GM21576 (cell line): ENCODE measurements around the gene ARL6IP5.

Source experiments
- ATAC-seq: cut with Tn5 transposase; IDR thresholded peaks from one replicate; pipeline ENCODE4 v1.9.1; 2021; ENCODE audit warnings: mild to moderate bottlenecking, moderate library complexity; ENCODE audit not compliant: unreplicated experiment

ARL6IP5 gene, protein sequence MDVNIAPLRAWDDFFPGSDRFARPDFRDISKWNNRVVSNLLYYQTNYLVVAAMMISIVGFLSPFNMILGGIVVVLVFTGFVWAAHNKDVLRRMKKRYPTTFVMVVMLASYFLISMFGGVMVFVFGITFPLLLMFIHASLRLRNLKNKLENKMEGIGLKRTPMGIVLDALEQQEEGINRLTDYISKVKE

DNA sequence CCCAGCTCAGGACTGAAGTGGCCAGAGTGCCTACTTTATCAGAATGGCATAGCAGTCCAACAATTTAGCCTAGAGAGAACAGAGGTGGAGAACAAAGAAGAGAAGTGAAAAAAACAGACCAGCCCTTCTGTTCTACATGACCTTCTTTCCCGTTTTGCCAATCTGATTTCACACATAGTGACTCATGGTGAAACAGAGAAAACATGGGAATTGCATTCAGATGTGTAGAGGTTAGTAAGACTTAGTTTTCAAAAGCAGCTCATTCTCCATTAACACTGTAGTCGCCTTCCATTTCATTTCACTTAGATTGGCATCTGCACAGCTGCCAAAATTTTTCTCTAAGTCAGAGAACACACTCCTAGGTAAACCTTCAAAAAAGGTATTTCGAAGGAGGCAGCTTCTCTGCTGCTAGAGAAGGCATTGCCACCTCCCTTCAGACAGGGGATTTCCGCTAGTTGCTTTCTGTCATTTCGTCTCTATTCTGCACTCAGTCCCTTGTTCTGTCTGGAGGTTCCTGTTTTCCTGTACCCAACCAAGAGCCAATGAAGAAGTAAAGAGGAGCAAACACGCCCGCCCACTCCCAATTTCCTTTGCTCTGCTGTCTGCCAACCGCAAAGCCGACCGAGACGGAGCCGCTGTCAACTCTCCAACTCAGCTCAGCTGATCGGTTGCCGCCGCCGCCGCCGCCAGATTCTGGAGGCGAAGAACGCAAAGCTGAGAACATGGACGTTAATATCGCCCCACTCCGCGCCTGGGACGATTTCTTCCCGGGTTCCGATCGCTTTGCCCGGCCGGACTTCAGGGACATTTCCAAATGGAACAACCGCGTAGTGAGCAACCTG is at the start of gene ARL6IP5:
TSS of gene ARL6IP5 (plus strand) at position 612 of the 842 bp plus-strand sequence. CDS start at position 723, 111 bp downstream.
- peak; percentile 46 for ATAC-seq

DNA sequence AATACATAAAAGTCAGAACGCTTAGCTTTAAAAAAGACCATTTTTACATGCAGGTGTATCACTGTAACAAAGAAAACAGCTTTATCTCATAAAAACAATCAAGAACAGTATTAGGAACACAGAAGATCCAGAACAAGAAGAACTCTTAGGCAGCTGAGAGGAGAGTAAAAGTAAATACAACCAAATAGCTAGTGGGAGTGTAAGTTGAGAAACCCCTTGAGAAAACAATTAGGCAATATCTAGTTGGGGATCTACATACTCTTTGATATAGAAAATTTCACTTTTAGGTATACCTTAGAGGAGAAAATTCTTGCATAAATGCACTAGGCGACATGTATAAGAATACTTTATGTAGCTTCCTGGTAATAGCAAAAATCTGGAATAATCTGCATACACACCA is 40.1 kb upstream of the ARL6IP5 start:
- ATAC-seq, result no peak

DNA sequence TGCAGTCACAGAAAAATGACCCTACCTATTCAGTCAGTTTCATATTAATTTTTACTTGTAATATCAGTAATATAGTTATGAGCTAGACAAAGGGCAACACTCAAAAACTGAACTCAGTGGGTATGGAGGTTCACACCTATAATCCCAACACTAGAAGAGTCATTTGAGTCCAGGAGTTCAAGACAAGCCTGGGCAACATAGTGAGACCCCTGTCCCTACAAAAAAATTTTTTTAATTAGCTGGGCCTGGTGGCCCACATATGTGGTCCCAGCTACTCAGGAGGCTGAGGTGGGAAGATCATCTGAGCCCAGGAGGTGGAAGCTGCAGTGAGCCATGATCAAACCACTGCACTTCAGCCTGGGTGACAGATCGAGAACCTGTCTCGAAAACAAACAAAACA is 35.7 kb upstream of the ARL6IP5 start:
- no peak for ATAC-seq

DNA sequence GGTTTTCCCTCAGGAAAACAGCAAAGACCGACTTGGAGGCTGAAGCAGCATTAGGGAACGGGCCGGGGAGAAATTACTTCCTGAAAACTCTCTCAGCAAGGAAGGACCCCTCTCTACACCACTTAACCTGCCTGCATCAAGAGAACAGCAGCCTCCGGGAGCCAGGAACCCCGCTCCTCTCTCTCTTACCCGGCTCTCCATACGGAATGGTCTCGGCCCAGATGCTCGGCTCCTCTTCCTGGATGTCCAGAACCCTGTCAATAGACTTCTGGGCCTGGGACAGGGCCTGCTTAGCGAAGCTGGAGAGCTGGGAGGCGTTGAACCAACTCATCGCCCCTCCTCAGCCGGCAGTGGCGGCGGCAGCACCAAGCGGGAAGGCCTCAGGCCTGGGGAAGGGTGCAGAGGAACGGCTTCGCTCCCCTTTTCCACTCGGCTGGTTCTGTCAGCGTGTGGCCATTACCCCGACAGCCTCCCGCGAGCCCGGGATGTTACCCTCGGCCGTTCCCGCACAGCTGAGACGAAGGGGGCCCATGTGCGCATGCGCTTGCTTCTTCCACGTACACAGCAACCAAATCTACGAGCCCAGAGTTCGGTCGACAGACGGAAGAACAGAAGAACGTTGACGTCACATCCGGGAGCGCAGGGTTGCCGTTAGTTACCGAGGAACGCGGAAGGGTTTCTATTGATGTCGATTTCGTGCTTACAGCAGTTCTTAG is 32.8 kb upstream of the ARL6IP5 start, which contains the start of gene TMF1:
TSS of gene TMF1 (minus strand) at position 578 of the 716 bp plus-strand sequence. CDS start at position 331, 247 bp downstream.
- peak; percentile 98 for ATAC-seq

DNA sequence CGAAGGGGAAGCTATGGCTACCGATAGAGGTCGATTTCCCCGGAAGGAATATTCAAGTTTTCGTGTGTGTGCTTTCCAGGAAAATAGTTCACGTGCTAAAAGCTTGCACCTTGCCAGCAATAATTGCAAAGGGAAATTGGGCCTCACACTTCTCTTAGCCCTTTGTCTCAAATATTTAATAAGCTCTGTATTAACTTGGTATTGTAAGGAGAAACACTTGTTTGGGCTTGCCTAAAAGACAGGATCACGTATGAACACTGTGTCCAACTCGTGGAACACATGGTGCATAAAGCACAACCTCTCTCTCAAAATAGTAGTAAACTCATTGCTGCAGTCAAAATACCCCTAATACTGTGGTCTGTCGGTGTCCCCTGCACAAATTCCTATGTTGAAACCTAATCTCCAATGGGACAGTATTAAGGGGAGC is 32.3 kb upstream of the ARL6IP5 start:
- ATAC-seq, result peak; percentile 3

DNA sequence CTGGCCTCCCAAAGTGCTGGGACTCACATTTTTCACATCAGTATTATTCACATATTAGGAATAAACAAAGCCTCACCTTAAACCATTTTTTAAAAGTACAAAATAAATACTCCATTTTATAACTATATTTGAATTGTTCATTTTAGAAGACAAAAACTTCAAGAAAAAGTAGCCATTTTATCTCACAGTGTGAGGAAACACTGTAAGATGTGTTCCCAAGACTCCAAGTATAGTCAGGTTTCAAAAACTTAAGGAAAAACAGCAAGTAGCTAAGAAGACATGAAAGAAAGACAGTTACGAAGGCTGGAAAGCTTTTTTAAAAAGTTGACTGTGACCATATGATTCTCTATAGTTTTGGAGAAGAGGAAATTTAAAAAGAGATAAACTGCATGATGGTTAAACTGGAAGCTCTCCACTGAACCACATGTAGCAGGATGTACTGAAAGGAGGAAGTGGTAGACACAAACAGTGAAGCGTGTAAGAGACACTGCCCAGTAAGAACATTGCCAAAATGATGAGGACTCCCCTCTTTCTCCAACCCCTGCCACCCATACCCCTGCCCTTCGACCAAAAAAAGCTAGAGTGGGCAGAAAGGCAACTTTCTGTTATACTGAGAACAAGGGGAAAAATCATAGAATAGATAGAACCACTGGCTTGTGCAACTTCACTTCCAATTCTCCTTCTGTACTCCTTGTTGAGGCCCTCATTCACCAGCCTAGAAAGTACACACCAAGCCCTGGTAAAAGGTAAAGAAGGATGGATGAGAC is 26.4 kb upstream of the ARL6IP5 start:
- peak; percentile 98 for ATAC-seq

DNA sequence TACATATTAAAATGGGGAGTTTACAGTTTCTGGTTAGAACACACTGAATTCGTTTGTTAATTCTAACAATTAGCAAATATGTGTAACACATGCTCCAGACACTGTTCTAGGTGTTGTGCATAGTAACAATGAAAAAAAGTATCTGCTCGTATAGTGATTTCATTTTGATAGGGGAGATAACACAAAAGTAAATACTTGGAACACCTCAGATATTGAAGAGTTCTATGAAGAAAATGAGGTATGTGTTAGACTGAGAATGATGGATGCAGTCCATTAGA is 25.9 kb upstream of the ARL6IP5 start:
- ATAC-seq, result no peak

DNA sequence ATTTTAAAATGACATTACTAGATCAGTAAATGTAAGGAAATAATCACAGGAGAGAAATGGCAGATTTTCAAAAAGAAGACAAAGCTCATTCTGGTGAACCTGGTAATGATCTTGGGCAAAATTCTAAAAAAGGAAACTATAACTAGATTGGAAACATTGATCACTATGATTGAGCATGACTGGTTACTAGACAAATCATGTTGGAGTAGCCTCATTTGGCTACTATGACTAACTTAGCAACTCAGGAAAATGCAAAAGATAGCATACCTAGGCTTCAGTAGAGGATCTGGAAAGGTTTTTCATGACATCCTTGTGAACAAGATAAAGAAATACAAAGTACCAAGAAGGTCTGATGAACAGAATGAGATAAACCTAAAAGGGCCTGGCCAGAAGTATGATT is 25.0 kb upstream of the ARL6IP5 start:
- no peak for ATAC-seq

DNA sequence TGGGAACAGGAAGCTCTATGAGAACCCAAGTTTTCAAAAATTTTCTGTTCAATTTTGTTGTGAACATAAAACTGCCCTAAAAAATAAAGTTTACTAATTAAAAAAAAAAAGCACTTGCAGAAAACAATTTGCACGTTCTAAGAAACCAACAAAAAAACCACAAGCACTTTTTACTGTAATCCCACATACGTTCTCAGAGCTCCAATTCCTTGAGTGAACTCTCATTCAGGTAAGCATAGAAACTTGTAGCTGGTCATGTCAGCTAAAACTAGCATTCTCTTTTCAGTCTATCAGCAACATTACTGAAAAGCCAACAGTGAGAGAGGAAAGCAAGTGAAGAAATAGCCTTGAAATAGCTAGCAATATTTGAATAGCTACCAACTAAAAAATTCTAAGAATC is 21.1 kb upstream of the ARL6IP5 start:
- ATAC-seq, result no peak

DNA sequence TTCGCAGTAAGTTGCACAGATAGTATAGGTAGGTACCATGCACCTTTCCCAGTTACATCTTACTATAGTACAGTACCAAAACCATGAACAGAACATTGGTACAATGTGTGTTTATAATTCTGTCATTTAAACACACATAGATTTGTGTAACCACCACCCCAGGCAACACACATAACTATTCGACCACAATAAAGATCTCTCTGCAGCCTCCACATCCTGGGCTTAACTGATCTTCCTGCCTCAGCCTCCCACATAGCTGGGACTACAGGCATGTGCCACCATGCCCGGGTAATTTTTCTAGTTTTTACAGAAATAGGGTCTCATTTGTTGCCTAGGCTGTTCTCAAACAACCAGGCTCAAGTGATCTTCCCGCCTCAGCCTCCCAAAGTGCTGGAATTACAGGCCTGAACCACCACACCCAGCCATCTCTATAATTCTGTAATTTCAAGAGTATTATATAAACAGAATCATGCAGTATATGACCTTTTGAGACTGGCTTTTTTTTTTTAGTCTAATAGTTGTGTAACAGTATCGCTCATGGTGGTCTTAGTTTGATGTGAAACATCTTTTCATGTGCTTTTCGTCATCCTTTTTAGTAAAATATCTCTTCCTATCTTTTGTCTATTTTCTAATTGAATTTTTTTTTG is 19.3 kb upstream of the ARL6IP5 start:
- ATAC-seq, result no peak

DNA sequence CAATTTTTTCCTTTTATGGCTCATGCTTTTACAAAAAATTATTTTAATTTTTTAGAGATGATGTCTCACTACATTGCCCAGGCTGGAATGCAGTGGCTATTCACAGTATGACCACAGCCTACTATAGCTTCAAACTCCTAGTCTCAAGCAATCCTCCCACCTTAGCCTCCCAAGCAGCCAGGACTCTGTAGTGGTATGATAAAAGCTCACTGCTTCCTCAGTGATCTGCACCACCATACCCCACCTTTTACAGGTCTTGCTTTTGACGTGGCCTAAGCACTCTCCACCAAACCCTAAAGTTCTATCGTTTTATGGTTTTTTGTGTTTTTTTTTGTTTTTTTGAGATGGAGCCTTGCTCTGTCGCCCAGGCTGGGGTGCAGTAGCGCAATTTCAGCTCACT is 18.6 kb upstream of the ARL6IP5 start:
- no peak for ATAC-seq

DNA sequence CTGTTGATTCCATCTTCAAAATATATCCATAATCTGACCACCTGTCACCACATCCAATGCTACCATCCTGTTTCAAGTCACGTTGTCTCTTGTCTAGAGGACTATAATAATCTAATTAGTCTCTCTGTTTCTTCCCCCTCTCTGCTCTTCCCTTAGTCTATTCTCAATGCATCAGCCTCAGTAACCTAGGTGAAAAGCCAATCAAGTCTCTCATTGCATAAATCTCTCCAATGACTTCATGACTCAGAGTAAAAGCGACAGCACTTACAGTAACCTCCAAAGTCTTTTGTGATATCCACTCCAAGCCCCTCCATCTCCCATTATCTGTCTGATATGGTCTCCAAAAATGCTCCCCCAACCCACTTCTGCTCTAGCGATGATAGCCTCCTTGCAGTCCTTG is 11.8 kb upstream of the ARL6IP5 start:
- no peak for ATAC-seq

DNA sequence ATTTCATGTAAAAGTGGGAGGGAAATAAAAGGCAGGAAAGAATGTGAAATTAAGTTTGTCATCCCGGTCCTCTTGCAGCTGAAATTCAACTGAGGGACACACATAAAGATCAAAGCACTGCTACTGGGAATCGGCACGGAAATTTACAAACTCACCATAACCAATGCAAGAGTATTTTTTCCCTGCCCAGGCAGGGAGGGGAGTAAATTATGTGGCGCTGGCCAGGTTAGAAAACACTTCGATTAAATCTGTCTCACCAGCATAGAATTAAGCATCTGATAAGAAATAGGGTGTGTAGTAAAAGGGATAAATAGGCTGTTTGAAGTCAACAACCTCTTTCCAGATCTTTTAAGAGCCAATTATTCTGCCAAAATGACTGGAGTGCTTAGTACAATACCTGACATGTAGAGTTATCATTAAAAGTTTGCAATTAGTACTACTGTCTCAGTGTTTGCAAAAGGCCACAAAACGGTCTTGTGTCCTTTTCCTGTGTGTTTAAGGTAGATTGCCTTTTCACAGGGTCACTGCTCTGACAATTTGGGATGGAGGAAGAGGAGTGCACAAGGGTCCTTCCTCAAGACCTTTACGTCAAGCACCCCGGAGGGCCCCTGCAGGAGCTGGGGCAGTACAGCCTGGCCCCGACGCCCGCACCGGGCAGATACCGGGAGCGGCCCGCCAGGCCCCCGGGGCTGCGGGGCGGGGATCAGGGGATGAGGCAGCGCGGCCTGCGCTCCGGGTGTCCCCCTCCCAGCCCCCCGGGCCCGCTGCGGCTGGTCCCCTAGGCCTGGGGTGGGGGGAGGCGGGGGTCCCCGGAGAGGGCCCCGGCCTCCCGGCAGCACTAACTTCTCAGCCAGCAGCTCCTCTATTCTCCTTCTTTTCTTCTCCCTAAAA is 5.2 kb upstream of the ARL6IP5 start:
- no peak for ATAC-seq

DNA sequence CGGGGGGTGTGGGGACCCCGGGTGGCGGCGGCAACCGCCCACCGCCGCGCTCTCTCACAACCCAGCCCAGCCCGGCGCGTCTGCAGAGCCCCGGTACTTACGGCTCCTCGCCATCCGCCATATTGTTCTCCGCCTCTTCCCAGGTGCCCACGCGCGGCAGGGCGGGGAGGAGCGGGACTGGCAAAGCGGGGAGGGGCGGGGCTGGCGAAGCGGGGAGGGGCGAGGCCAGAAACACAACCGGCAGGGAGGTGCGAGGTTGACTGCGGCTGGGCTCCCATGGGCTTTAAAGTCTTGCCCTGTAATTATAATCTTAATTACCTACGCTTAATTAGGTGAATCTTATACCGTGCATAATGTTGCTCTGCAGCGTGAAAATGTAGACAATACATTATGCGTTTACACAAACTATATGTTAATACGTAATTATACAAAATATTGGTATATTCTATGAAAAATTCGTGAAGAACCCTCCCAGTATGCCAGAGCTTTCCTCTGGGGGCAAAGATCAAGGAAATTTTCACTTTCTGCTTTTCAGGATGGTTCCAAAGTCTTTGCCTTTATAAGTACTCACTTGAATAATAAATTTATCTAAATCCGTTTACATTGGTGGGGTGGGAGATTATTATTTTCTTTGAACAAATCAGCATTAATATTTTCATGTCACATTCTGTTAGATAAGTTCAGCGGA is 4.4 kb upstream of the ARL6IP5 start, which contains the start of gene UBA3:
TSS of gene UBA3 (minus strand) at position 133 of the 688 bp plus-strand sequence. CDS start at position 121, 12 bp downstream.
- ATAC-seq, result peak; percentile 43

DNA sequence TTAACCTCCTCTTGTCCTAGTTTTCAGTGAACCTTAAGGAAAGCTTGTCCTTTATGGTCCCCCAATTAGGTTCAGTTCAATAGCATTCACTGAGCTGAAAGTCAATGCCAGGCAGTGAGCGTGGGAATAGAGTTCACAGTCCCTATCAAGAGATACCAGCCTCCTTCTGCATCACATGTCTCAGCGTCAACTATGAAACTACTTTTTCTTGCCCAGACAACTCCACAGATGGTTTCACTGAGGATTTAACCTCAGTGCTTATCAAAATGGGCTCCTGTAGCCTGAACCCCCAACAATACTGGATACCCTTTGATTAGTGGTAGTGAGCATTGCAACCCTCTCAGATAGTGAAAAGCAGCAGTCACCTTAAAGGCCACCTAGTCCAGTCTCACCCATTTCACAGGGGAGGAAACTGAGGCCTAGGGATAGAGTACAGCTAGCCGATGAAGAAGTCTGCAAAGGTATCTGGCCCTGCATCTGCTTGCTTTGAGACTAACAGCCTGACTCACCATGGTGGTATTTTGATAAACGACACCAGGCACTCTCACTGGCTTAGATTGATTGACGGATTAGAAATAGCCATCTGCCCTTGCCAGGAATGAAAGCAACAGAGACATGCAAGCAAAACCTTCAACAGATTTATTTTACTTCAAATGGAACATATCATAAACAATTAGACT is 3.0 kb upstream of the ARL6IP5 start:
- no peak for ATAC-seq

DNA sequence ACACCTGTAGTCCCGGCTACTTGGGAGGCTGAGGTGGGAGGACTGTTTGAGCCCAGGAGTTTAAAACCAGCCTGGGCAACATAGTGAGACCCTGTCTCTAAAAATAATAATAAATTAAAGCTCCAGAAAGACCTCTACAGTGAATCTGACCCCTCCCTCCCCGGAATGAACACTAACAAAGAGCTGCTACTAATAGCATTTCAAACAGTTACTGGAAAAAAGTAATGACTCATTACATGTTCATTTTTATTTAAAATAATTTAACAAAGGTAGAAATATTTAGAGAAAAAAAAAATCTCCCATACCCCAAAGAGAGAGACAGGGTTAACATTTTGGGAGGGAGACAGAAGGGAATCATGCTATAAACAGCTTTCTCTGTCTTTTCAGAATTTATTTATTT is 2.4 kb upstream of the ARL6IP5 start:
- no peak for ATAC-seq

DNA sequence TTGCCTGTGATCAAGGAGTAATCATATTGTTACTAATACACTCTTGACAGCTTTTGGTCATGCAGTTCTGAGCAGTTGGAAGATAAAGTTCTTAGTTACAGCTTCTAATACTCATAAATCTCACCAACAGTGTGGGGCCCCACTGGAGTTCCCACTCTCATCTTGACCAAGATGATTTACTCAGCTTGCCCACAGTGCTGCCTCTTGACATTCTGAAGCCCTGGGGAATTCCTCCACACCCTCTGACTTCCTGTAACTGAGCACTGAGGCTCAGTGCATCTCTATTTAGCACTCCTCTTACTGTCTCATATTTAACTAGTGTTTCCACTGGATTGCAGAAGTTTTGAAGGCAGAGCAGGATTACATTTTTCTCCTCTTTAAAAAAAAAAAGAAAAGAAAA is 1.9 kb upstream of the ARL6IP5 start:
- peak; percentile 56 for ATAC-seq

DNA sequence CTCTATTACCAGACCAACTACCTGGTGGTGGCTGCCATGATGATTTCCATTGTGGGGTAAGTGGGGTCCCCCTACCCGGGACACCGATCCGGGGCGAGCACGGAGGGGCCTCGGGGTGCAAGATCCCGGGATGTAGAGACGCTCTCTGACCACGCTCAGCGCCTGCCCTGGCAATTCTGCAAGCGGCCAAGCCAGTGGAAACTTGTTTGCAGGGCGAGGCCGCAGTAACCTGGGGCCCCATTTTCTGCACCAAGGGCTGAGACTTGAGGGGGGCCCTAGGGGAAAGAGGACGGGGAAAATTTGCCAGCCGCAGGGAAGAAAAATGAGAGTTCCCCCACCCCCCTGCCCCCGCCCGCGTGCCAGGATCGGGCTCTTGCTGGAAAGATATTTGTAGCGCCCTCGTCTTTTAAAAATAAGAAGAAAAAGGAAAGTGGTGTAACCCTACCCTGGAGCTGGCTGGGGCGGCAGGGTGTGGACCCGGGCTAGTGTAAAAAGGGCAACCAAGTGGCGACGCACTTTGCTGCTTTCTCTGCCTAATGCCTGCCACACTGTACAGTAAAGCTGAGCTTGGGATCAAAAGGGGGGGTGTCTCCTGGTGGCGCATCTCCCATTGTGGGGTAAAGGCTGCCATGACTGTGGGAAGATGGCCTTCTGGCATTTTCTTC is 563 bp downstream of the ARL6IP5 start:
- no peak for ATAC-seq
